SKM-1 (cell line): Measurements from ENCODE around the gene EXOSC6.
"Not testable (repeated sequence)": the region's sequence is repeated elsewhere in the genome, so short reads cannot be mapped to it uniquely, and the experiment has no call there.

ENCODE experiments used
- DNase-seq: peaks from one replicate; lab custom pipeline; 2025; ENCODE audit not compliant: unreplicated experiment; lab: John Stamatoyannopoulos, UW

EXOSC6 gene

GRCh38 chr16:70200063-70200462 lies 51.7 kb downstream of the EXOSC6 start:
- DNase-seq = not testable (repeated sequence)

- DNase-seq = not testable (repeated sequence)
These were observed 52.6 kb downstream of the EXOSC6 start for GRCh38 chr16:70199170-70199569.

DNA sequence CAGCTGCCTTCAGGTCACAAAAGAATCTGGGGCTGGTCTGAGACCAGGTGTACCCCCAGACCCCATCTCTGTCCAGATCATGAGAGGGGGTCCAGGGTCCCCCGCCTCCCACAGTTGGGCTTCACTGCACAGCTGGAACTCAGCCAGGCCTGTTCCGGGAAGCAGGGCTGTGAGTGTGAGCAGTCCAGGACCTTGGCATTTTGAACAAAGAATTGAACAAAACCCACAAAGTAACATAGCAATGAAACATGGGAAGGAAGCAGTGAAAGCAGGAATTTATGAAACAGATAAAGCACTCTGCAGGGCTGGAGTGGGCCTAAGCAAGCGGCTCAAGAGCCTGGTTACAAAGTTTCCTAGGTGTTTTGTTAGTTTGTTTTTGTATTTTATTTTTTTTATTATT lies 53.1 kb downstream of the EXOSC6 start:
- DNase-seq = not testable (repeated sequence)

DNA sequence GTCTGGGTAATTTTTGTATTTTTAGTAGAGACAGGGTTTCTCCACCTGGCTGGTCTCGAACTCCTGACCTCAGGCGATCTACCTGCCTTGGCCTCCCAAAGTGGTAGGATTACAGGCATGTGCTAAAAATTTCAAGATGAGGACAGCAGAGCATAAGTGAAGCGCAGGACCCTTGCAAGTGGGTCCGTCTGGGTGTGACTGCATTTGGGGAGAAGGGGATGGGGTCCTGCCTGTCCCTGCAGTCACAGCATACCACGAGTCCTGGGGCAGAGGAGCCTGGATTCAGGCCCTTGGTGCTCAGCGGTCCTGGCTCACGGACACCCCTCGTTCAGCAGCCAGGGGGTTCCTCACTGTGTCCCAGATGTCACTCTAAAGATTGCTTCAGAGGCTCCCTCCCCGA lies 53.5 kb downstream of the EXOSC6 start:
- not testable (repeated sequence) for DNase-seq

GRCh38 chr16:70197611-70198010 lies 54.1 kb downstream of the EXOSC6 start:
- DNase-seq = not testable (repeated sequence)
